ENCODE data around the gene AOAH. TPM values are rescaled to one million over a fixed set of nuclear protein-coding genes. Genes with fewer than 3 reads are reported as not detected.

AOAH gene
- total RNA-seq, 1 donor from 2014 or later = 7.4 TPM

- DNase-seq (ENCODE audit: extremely low spot score in 2 of 2) = no peak
- TF ChIP-seq POLR2A (IDR thresholded peaks at IDR 0.05) = no peak
- TF ChIP-seq CTCF (IDR thresholded peaks at IDR 0.05) = no peak
- TF ChIP-seq POLR2AphosphoS5 (IDR thresholded peaks at IDR 0.05; ENCODE audit: insufficient read depth in 1 of 2, low read depth in 1 of 2) = no peak
- Histone ChIP-seq H3K36me3 (no peaks in the 10 kb centered on the region), H3K4me1 (no peaks in the 10 kb centered on the region), H3K27ac (no peak overlapping the region), H3K27me3 (no peaks in the 10 kb centered on the region), H3K4me3 (no peak overlapping the region), H3K9me3 (no peaks in the 10 kb centered on the region)
- intact Hi-C loops (cut with DNase I) = no loop called here
These were observed 126.1 kb downstream of the AOAH start for GRCh38 chr7:36598054-36598674.

- no peak overlapping the region for H3K4me3 ChIP-seq
- no peak for DNase-seq (ENCODE audit: extremely low spot score in 2 of 2)
- no peaks in the 10 kb centered on the region for H3K4me1 ChIP-seq
- H3K27ac ChIP-seq = no peak overlapping the region
- H3K9me3 ChIP-seq = no peaks in the 10 kb centered on the region
- intact Hi-C loops (cut with DNase I) = no loop called here
- H3K27me3 ChIP-seq = no peaks in the 10 kb centered on the region
- no peaks in the 10 kb centered on the region for H3K36me3 ChIP-seq
- TF ChIP-seq POLR2A (IDR thresholded peaks at IDR 0.05) = no peak
- TF ChIP-seq CTCF (IDR thresholded peaks at IDR 0.05) = no peak
- no peak for TF ChIP-seq POLR2AphosphoS5 (IDR thresholded peaks at IDR 0.05; ENCODE audit: insufficient read depth in 1 of 2, low read depth in 1 of 2)
These were observed 127.1 kb downstream of the AOAH start for GRCh38 chr7:36597090-36597773.

- H3K4me3 ChIP-seq = no peak overlapping the region
- H3K36me3 ChIP-seq = no peaks in the 10 kb centered on the region
- no peak overlapping the region for H3K27ac ChIP-seq
- no peak for DNase-seq (ENCODE audit: extremely low spot score in 2 of 2)
- no peaks in the 10 kb centered on the region for H3K27me3 ChIP-seq
- TF ChIP-seq POLR2AphosphoS5 (IDR thresholded peaks at IDR 0.05; ENCODE audit: insufficient read depth in 1 of 2, low read depth in 1 of 2) (no peak), CTCF (IDR thresholded peaks at IDR 0.05) (no peak), POLR2A (IDR thresholded peaks at IDR 0.05) (no peak)
- intact Hi-C loops (cut with DNase I) = no loop called here
- H3K4me1 ChIP-seq = no peaks in the 10 kb centered on the region
- no peaks in the 10 kb centered on the region for H3K9me3 ChIP-seq
These were observed 129.8 kb downstream of the AOAH start for GRCh38 chr7:36594445-36594844.

- DNase-seq (ENCODE audit: extremely low spot score in 2 of 2) = no peak
- H3K27ac ChIP-seq = no peak overlapping the region
- TF ChIP-seq POLR2A (IDR thresholded peaks at IDR 0.05) = no peak
- no peak for TF ChIP-seq CTCF (IDR thresholded peaks at IDR 0.05)
- TF ChIP-seq POLR2AphosphoS5 (IDR thresholded peaks at IDR 0.05; ENCODE audit: insufficient read depth in 1 of 2, low read depth in 1 of 2) = no peak
- no peaks in the 10 kb centered on the region for H3K36me3 ChIP-seq
- H3K27me3 ChIP-seq = no peaks in the 10 kb centered on the region
- H3K9me3 ChIP-seq = no peaks in the 10 kb centered on the region
- no peak overlapping the region for H3K4me3 ChIP-seq
- intact Hi-C loops (cut with DNase I) = no loop called here
- no peaks in the 10 kb centered on the region for H3K4me1 ChIP-seq
These were observed 132.7 kb downstream of the AOAH start for GRCh38 chr7:36591636-36592035.

GRCh38 chr7:36589391-36589790 lies 134.9 kb downstream of the AOAH start:
- TF ChIP-seq CTCF (IDR thresholded peaks at IDR 0.05) (no peak), POLR2A (IDR thresholded peaks at IDR 0.05) (no peak), POLR2AphosphoS5 (IDR thresholded peaks at IDR 0.05; ENCODE audit: insufficient read depth in 1 of 2, low read depth in 1 of 2) (no peak)
- H3K27ac ChIP-seq = no peak overlapping the region
- no peaks in the 10 kb centered on the region for H3K27me3 ChIP-seq
- H3K4me1 ChIP-seq = no peaks in the 10 kb centered on the region
- no peaks in the 10 kb centered on the region for H3K9me3 ChIP-seq
- intact Hi-C loops (cut with DNase I) = no loop called here
- no peak overlapping the region for H3K4me3 ChIP-seq
- no peaks in the 10 kb centered on the region for H3K36me3 ChIP-seq
- DNase-seq (ENCODE audit: extremely low spot score in 2 of 2) = no peak
